ENCODE measurements around the gene MLST8. TPM values are rescaled to one million over a fixed set of nuclear protein-coding genes. Genes with fewer than 3 reads are reported as not detected.

The MLST8 gene
- total RNA-seq, 3 donors from 2014 or later, result 25.5 to 30.9 (median 29.8) TPM

DNA sequence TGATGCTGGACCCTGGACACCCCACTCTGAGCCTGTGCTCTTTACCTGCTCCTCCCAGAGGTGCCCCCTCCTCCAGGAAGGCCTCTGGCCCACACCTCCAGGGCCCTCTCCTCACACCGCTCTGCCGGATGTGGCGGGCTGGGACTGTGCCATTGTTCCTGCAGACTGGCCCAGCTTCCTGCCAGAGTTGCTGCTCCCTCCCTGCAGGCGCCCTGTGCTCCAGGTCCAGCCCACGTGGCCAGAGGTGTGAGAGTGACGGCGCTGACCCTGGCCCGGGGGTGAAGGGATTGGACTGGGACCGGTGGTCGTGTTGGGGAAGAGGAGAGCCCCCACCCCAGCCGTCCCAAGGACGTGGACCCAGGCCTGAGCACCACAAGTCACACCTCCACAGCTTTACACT, 23.8 kb downstream of the MLST8 start:
- Histone ChIP-seq H3K9me3 (no peaks in the 10 kb centered on the region), H3K36me3 (ENCODE audit: low read depth) (peaks cover 7% of the 10 kb centered on the region), H3K4me3 (no peak overlapping the region), H3K4me1 (ENCODE audit: low read depth) (peaks cover 21% of the 10 kb centered on the region)
- DNase-seq, result no peak
- intact Hi-C loops (cut with DNase I, micrococcal nuclease), result no loop called here
- TF ChIP-seq, protein P1, sequence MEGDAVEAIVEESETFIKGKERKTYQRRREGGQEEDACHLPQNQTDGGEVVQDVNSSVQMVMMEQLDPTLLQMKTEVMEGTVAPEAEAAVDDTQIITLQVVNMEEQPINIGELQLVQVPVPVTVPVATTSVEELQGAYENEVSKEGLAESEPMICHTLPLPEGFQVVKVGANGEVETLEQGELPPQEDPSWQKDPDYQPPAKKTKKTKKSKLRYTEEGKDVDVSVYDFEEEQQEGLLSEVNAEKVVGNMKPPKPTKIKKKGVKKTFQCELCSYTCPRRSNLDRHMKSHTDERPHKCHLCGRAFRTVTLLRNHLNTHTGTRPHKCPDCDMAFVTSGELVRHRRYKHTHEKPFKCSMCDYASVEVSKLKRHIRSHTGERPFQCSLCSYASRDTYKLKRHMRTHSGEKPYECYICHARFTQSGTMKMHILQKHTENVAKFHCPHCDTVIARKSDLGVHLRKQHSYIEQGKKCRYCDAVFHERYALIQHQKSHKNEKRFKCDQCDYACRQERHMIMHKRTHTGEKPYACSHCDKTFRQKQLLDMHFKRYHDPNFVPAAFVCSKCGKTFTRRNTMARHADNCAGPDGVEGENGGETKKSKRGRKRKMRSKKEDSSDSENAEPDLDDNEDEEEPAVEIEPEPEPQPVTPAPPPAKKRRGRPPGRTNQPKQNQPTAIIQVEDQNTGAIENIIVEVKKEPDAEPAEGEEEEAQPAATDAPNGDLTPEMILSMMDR (IDR thresholded peaks at IDR 0.05), result no peak
- ATAC-seq, result no peak

DNA sequence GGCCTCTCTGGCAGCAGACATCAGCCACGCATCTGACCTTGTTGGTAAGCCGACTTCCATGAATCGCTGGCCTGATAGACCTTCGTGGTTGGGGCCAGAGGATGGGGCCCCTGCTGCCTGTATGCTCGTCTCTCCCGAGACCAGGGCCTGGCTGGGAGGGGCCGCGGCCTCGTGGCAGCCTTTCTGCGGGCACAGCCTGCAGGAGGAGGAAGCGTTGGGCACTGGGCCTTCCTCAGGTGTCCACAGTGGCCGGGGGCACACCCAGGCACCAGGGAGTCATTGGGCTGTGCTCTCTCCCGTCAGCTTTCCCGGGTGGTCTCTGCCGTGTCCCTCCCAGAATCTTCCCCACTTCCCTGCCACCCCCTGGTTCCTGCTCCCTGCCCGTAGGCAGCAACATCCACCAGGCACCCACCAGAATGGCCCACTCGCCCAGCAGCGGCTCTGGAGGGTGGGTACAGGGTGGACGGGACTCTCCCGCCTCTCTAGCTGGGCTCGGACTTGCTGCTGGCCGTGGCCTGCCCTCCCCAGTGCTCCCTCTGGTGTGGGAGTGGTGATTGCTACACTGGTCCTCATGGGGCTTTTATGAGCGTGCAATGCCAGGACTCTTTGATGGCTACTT, 24.5 kb downstream of the MLST8 start:
- no peak for DNase-seq
- H3K4me3 ChIP-seq, result no peak overlapping the region
- TF ChIP-seq, protein P1 (IDR thresholded peaks at IDR 0.05), result no peak
- peaks cover 17% of the 10 kb centered on the region for H3K4me1 ChIP-seq (ENCODE audit: low read depth)
- intact Hi-C loops (cut with DNase I, micrococcal nuclease), result no loop called here
- H3K36me3 ChIP-seq (ENCODE audit: low read depth), result peaks cover 7% of the 10 kb centered on the region
- no peak for ATAC-seq
- H3K9me3 ChIP-seq, result no peaks in the 10 kb centered on the region

DNA sequence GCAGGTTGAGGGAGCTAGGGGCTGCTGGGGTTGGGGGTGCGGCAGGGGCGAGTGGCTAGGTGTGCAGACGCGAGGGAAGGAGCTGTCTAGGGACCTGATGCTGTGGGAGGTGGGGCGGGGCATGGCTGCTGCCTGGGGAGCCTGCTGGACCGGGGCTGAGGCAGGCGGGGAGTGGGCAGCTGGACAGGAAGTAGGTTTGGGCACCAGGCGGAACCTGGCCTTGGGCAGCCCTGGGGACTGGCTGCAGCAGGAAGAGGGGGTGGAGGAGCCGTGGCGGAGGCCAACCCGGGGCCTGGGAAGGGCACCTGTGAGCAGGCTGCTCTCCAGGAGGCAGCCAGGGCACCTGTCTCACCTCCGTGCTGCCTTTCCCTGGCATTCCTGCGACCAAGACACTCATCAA, 25.1 kb downstream of the MLST8 start:
- Histone ChIP-seq H3K9me3 (no peaks in the 10 kb centered on the region), H3K4me1 (ENCODE audit: low read depth) (peaks cover 12% of the 10 kb centered on the region), H3K4me3 (no peak overlapping the region), H3K36me3 (ENCODE audit: low read depth) (peaks cover 7% of the 10 kb centered on the region)
- ATAC-seq (no peak), DNase-seq (no peak)
- intact Hi-C loops (cut with DNase I, micrococcal nuclease), result no loop called here
- TF ChIP-seq, protein P1 (IDR thresholded peaks at IDR 0.05), result no peak

DNA sequence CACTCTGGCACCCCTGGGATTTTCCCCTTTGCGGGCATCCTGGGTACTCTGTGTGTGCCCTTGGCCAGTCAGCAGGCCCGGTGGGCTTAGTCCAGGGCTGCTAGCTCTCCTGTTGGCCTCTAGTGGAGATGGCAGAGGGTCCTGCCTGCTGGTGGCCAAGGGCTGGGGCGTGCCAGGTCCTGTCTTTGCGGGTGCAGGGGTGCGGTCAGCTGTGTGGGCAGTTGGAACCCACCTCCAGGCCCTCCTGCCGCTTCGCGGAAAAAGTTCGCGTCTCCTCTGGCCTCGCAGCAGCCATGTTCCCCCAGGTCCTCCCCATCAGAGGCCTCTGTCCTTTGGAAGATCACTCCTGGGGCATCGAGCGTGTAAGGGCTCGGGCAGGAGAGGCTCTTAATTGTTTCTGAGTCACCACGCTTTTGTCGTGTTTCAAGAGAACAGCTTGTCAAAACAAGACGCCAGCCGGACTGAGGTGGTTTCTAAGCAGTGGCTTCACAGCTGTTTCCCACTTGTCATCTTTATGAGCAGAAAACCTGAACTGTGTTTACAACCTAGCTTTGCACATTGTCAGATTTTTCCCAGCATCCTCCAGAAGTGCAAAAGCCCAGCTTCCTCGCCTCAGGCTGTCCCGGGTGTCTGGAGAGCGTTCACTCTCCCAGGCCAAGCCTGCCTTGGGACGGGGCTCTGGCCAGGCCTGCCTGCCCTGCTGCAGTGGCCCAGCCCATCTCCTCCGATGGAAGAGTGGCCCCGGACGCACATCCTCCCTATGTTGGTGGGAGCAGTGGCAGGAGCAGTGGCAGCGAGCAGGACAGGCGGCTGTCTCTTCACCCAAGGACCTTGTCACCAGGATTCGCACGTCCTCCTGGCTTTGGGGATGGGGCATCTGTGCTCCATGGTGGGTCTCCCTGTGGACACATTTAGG, 26.0 kb downstream of the MLST8 start:
- DNase-seq (no peak), ATAC-seq (no peak)
- intact Hi-C loops (cut with DNase I, micrococcal nuclease), result no loop called here
- TF ChIP-seq, protein P1 (IDR thresholded peaks at IDR 0.05), result no peak
- H3K4me3 ChIP-seq, result no peak overlapping the region
- peaks cover 12% of the 10 kb centered on the region for H3K4me1 ChIP-seq (ENCODE audit: low read depth)
- H3K36me3 ChIP-seq (ENCODE audit: low read depth), result peaks cover 7% of the 10 kb centered on the region
- H3K9me3 ChIP-seq, result no peaks in the 10 kb centered on the region

DNA sequence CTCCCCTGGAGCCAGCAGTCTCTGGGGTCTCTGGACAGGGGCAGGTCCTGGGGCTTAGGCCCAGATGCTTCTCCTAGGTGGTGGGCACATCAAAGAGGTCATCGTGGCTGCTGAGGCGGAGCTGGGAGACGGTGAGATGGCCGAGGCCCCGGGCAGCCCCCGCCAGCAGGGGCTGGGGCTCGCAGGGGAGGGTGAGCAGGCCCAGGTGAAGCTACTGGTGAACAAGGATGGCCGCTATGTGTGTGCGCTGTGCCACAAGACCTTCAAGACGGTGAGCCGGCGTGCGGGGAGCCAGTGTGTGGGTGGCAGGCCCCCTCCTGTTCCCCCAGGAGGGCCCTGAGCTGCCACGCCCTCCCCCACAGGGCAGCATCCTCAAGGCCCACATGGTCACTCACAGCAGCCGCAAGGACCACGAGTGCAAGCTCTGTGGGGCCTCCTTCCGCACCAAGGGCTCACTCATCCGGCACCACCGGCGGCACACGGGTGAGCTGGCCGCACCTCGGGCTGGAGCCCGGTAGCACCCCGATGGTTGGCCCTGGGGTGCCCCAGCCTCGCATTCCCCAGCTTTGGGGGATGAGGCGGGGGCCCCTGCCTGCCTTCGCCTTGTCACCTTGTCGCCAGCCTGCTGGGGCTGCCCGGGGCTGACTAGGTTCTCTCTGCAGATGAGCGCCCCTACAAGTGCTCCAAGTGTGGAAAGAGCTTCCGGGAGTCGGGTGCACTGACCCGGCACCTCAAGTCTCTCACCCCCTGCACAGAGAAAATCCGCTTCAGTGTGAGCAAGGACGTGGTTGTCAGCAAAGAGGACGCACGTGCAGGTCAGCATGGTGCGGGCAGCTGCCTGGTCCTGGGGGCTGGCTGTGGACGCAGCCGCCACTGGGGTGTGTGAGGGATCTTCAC, 27.1 kb downstream of the MLST8 start:
- TF ChIP-seq, protein P1 (IDR thresholded peaks at IDR 0.05), result no peak
- intact Hi-C loops (cut with DNase I, micrococcal nuclease), result no loop called here
- no peak for DNase-seq
- Histone ChIP-seq H3K4me1 (ENCODE audit: low read depth) (peaks cover 18% of the 10 kb centered on the region), H3K36me3 (ENCODE audit: low read depth) (peaks cover 7% of the 10 kb centered on the region), H3K4me3 (no peak overlapping the region), H3K9me3 (no peaks in the 10 kb centered on the region)
- no peak for ATAC-seq

Data from mucosa of descending colon (tissue), 3 donors.